ENCODE measurements around the gene DRG2. TPM values are rescaled to one million over a fixed set of nuclear protein-coding genes. Genes with fewer than 3 reads are reported as not detected.

DRG2 gene
- total RNA-seq, 1 experiment from 2014 or later = 42.0 TPM

- Histone ChIP-seq H3K9me3 (ENCODE audit: control insufficient read depth, insufficient read depth, low read depth, low read length) (no peaks in the 10 kb centered on the region), H3K4me1 (ENCODE audit: control insufficient read depth, insufficient read depth, low read length) (peaks cover 5% of the 10 kb centered on the region; the same call in 1 of the 2 replicates), H3K27me3 (ENCODE audit: control insufficient read depth, insufficient read depth, low read length) (no peaks in the 10 kb centered on the region), H3K36me3 (ENCODE audit: control insufficient read depth, insufficient read depth, low read length) (no peaks in the 10 kb centered on the region), H3K4me3 (ENCODE audit: low read depth in 2 of 2, low read length in 2 of 2) (no peak overlapping the region), H3K27ac (ENCODE audit: low read length) (no peak overlapping the region)
- intact Hi-C loops (cut with micrococcal nuclease; ENCODE audit: unreplicated experiment) (no loop called here), in situ Hi-C loops (cut with HindIII; ENCODE audit: low pct_unique_long_range_greater_than_20kb, low sequenced_read_pairs) (no loop called here)
- BruUV-seq (replicated peaks) = no TSS peak
- DNase-seq (ENCODE audit: low read depth, low spot score) (no peak), ATAC-seq (no peak)
- POLR2A ChIA-PET = no interaction called here
- TF ChIP-seq REST (IDR thresholded peaks at IDR 0.05; ENCODE audit: insufficient read depth in 1 of 2, low read depth in 2 of 2, low read length in 1 of 2) (no peak), POLR2AphosphoS5 (IDR thresholded peaks at IDR 0.05; ENCODE audit: low read depth, low read length) (no peak), CTCF (IDR thresholded peaks at IDR 0.05) (no peak), SIN3A (IDR thresholded peaks at IDR 0.05; ENCODE audit: borderline replicate concordance, insufficient read depth, low read depth, low read length) (no peak), TCF7L2 (IDR thresholded peaks at IDR 0.05; ENCODE audit: low read depth, low read length) (no peak)
- CTCF ChIA-PET = no interaction called here
Observed at GRCh38 chr17:18071751-18072150, 16.0 kb upstream of the DRG2 start.

- no peaks in the 10 kb centered on the region for H3K27me3 ChIP-seq (ENCODE audit: control insufficient read depth, insufficient read depth, low read length)
- intact Hi-C loops (cut with micrococcal nuclease; ENCODE audit: unreplicated experiment) = no loop called here
- CTCF ChIA-PET = no interaction called here
- DNase-seq (ENCODE audit: low read depth, low spot score) (no peak), ATAC-seq (no peak)
- H3K4me3 ChIP-seq (ENCODE audit: low read depth in 2 of 2, low read length in 2 of 2) = no peak overlapping the region
- no peaks in the 10 kb centered on the region for H3K36me3 ChIP-seq (ENCODE audit: control insufficient read depth, insufficient read depth, low read length)
- TF ChIP-seq REST (IDR thresholded peaks at IDR 0.05; ENCODE audit: insufficient read depth in 1 of 2, low read depth in 2 of 2, low read length in 1 of 2) (no peak), SIN3A (IDR thresholded peaks at IDR 0.05; ENCODE audit: borderline replicate concordance, insufficient read depth, low read depth, low read length) (no peak), POLR2AphosphoS5 (IDR thresholded peaks at IDR 0.05; ENCODE audit: low read depth, low read length) (no peak), TCF7L2 (IDR thresholded peaks at IDR 0.05; ENCODE audit: low read depth, low read length) (no peak), CTCF (IDR thresholded peaks at IDR 0.05) (no peak)
- POLR2A ChIA-PET = no interaction called here
- H3K9me3 ChIP-seq (ENCODE audit: control insufficient read depth, insufficient read depth, low read depth, low read length) = no peaks in the 10 kb centered on the region
- peaks cover 5% of the 10 kb centered on the region; the same call in 1 of the 2 replicates for H3K4me1 ChIP-seq (ENCODE audit: control insufficient read depth, insufficient read depth, low read length)
- H3K27ac ChIP-seq (ENCODE audit: low read length) = no peak overlapping the region
- in situ Hi-C loops (cut with HindIII; ENCODE audit: low pct_unique_long_range_greater_than_20kb, low sequenced_read_pairs) = no loop called here
- BruUV-seq (replicated peaks) = no TSS peak
Observed at GRCh38 chr17:18074566-18075272, 13.0 kb upstream of the DRG2 start.

Data from Panc1 (cell line).